RKO (cell line): ENCODE measurements around the gene LACTB.

ENCODE experiments used
- DNase-seq: peaks from one replicate; pipeline ENCODE4 v3.0.0-alpha.2; 2016; ENCODE audit warnings: low spot score

LACTB gene

GRCh38 chr15:63121382-63122001, at the start of gene LACTB:
Gene LACTB (plus strand): TSS chr15:63121861. CDS start chr15:63121872, 11 bp downstream.
- DNase-seq, result peak; percentile 90

DNA sequence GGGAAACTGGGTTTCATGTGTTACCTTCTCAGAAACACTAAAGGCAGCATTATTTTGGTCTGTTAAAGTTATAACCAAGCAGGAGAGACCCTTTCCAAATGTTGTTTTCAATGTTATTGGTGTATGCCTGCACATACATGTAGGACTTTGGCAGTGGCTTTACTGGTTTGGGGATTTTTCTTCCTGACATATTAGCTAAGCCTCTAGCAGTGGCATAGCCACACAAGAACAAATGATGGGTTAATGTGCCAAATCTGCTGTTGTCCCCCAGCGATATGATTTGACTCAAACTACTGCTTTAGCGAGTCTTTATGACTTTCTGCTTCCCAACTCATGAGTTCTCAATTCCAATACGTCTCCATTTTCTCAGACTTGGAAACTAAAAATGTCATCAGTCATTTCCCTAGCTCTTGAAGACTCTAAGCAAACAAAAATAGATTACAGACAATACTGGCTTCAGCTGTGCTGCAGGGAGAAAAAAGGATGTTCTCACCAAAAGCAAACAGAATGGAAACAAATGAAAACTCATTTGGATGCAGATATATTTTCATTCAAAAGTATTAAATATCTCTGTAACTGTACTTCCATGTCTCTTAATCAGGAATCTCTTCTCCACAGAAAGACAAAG, 49.5 kb upstream of the LACTB start:
- DNase-seq, result no peak

GRCh38 chr15:63072809-63073277, 48.8 kb upstream of the LACTB start:
- DNase-seq, result no peak

DNA sequence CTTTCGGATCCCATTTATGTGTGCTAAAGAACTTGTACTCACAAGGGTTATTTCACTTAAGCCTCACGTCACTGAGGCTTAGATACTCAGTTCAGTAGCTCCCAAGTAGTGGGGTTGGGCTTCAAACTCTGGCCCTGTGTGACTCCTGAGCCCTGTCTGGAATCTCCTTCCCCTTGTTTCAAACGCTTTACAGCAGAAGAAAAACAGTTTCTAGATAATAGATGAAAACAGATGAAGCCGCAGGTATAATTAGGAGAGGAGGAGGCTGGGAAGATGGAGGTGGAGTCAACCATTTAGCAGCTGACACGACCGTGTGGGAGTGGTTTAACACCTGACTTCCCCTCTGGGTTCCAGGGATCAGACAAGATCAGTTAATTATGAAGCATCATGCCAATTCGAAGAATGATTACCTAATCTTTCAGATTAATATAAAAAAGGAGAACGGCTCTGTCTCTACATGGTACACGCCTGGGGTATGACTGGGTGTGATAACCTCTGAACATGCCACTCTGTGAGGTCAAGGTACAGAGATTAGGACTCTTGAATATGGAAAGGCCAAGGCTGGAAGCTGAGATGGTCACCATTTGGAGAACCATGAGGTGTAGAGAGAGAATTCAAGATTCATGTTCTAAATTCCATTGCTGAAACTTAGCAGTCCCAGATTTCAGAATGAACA, 48.0 kb upstream of the LACTB start:
- no peak for DNase-seq

DNA sequence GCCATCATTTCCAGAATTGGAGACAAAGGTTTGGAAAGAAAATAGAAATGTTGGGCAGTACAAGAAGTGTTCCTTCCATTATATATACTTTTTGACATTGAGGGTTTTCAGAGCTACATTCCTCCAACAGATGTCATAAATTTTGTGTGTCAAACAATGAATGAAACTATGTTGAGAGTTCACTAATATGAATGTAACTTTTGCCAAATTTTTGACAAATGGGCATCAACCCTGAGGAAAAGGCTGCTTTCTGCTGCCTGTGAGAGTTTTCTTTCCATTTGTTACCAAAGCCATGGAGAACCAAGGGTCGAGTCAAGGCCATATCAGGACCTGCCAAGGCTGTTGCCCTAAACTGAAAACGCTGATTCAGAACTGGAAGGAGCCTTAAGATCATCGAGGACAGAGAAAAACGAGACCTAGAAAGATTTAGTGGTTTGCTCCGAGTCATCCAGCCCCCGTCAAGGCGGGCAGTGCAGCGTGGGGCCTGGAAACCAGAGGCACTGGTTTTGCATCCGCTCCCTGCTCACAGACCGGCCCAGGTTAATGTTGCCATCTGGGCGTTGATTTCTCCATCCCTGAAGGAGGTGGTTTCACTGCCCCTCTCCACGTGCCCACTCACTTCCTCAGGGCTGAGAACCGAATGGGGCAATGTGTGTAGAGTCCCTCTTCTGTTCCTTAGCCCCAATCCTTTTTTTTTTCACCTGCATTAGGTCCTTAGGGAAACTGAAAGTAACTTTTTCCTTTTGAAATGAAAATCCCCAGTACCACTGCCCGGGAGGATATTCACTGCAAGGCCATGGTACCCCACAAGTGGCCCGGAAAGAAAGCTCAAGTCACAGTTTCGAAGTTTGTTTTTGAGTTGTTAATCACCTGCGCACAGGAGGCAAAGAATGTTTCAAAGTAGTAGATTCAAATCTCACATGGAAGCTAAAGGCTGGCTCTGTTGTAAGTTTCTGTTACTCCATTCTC, 46.4 kb upstream of the LACTB start:
- no peak for DNase-seq

DNA sequence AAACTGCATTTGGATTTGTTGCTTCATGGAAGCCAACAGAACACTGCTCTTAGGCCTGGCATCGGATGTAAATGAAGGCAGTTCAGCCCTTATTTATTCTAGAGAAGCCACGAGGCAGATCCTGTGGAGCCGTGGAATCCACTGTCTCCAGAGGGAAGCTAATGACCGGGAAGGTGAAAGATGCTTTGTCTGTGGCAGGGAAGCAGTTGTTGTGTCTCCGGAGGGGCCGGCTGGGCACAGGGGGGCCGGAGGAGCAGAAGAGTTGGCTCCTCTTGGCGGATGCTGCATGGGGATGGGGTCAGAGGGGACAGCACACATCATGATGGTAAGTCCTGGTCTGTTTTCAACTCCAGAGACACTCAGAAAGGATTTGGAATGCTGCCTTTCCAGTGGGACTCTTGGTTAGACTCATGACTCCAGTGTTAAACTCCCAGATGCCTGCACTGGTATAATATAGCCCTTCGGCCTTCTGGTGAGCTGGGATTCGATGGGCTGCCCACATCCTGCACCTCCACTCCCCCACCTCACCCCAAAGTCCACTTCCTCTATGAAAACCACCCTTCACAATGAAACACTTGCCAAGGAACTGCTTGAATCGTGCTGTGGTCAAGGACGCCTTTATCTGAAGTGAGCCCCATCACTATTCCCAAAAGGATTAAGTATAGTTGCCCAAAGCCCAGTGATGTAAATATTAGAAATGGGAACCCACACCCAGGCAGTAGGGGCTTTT, 45.5 kb upstream of the LACTB start:
- no peak for DNase-seq

GRCh38 chr15:63076714-63077046, 45.0 kb upstream of the LACTB start:
- DNase-seq, result no peak

GRCh38 chr15:63077952-63078351, 43.7 kb upstream of the LACTB start:
- no peak for DNase-seq

- peak; percentile 15 for DNase-seq
Measured at GRCh38 chr15:63079947-63080626, 41.6 kb upstream of the LACTB start.

DNA sequence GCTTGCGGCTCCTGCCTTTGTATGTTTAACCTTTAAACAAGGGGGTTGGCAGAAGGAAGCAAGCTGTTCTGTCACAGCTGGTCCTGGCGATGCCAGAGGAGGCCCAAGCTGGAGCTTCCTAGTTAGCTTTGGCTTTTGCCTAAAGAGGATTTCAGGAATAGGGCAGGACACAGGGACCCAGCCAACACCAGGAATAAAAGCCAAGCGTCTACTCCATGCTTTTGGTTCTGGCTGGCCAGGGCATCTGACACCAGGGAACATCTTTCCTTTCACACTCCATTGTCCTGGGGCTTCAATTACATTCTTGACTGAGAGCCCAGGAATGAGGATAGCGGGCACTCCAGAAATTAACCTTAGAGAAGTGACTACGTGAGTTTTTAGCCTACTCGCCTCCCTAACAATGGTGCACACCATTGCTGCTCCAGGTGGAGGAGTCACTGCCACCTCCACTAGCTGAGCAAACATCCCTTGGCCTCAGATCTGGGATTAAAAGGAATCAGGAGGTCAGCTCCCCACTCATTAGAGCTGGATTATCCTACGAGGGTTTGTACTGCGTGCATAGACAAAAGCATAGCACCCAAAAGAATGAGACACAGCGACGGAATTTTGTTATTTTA, 40.9 kb upstream of the LACTB start:
- DNase-seq, result no peak

DNA sequence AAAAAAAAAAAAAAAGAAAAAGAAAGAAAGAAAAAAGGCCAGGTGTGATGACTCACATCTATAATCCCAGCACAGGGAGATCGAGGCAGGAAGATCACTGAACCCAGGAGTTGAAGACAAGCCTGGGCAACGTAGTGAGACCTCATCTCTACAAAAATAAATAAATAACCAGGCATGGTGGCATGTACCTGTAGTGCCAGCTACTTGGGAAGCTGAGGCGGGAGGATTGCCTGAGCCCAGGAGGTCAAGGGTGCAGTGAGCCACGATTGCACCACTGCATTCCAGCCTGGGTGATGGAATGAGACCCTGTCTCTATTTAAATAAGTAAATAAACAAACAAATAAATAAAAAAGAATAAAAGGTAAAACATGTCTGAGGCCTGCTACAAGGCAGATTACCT, 39.3 kb upstream of the LACTB start:
- no peak for DNase-seq

GRCh38 chr15:63083044-63083443, 38.6 kb upstream of the LACTB start:
- no peak for DNase-seq

DNA sequence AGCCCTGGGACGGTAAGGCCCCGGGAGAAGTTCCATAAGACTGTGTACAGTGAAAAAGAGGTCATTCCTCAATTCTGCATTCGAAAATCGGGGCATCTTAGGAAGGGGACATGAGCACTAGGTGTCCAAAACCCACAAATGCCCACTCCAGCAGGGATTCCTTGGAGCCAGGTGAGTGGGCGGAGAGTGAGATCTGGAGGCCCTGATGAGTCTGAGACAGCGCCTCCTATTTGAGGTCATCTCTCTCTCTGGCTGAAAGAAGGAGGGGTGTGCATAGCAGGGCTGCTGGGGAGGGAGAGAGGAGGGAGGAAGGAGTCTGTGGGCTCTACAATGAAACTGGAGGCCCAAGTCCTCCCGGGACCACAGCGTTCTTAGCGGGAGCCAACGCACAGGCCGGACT, 38.1 kb upstream of the LACTB start:
- DNase-seq, result no peak

- no peak for DNase-seq
Measured at GRCh38 chr15:63084806-63085205, 36.9 kb upstream of the LACTB start.

GRCh38 chr15:63085289-63085688, 36.4 kb upstream of the LACTB start:
- no peak for DNase-seq

DNA sequence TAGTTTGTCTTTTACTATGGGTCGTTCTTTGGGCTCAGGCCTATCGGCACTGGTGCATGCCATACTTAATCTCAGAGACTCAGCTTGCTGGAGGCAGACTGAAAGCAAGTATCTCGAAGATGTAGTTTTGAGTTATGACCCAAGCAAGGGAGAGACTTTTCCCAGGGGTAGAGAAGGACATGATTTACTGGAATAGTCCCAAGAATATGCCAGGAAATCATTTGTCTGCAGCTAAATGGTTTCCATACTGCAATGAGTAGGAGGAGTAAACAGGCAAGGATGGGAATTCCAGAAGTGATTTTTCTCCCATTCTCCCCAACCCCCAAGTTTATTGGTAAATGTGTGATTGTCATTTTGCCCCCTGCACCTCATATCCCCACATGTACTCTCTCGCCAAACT, 35.4 kb upstream of the LACTB start:
- DNase-seq, result no peak

- no peak for DNase-seq
Measured at GRCh38 chr15:63086947-63087346, 34.7 kb upstream of the LACTB start.

DNA sequence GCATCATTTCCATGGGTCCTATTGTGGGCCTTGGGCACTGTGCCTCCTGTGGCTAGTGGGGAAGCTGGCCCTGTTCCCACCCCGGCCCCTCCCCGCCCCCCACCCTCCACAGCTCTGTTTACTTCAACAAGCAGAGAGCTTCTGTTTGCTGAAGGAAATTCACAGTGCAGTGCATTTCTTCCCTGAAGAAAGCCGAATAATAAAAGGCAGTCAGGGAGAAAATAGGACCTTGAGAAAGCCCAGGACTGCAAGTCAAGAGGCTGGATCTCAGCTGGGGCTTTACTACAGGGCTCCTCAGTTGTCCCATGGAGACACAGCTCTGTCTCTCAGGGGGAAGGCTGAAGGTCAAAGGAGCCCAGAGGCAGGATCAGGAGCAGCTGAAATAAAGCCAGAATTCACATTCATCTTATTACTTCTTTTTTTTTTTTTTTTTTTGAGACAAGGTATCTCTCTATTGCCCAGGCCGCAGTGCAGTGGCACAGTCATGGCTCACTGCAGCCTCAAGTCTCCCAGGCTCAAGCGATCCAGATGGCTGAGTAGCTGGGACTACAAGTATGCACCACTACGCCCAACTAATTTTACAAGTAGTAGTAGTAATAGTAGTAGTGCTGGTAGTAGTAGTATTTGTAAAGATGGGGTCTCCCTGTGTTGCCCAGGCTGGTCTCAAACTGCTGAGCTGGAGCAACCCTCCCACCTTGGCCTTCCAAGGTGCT, 33.0 kb upstream of the LACTB start:
- no peak for DNase-seq

- DNase-seq, result no peak
Measured at GRCh38 chr15:63089260-63090043, 32.2 kb upstream of the LACTB start.
